ENCODE results near the gene SEMA3E.

The SEMA3E gene

DNA sequence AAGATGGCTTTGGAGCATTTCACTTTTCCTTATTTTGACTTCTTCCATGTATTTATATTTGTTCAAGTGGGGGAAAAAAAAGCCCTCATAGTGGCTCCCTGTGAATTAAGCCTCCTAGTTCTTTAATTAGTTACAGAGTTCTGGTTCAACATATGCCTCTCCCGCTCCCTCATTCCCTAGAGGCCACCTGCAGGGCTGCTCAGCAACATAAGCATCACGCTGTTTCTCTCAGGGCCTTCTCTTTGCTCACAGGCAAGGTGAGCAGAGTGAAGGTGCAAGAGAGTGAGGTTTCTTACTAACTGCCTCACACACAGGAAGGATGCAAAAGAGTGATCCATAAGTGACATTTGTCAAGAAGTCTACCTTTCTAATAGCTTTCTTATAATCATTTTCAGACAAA lies 196.7 kb downstream of the SEMA3E start:
- H3F3A ChIP-seq (ENCODE audit: insufficient read depth, low read length) = no peaks in the 10 kb centered on the region
- no peaks in the 10 kb centered on the region for H4K20me1 ChIP-seq (ENCODE audit: insufficient read depth, low read length)
- H3K27me3 ChIP-seq (ENCODE audit: insufficient read depth, low read length) = no peaks in the 10 kb centered on the region
- no peaks in the 10 kb centered on the region for H3K9me2 ChIP-seq (ENCODE audit: low read depth, low read length)
- no peak overlapping the region for H2AFZ ChIP-seq (ENCODE audit: low read length)
- H3K4me1 ChIP-seq (ENCODE audit: insufficient read depth, low read length, severe bottlenecking) = no peaks in the 10 kb centered on the region
- H3K4me2 ChIP-seq (ENCODE audit: low read length) = no peak overlapping the region
- H3K36me3 ChIP-seq (ENCODE audit: insufficient read depth, low read length) = no peaks in the 10 kb centered on the region
- TF ChIP-seq, protein P1, sequence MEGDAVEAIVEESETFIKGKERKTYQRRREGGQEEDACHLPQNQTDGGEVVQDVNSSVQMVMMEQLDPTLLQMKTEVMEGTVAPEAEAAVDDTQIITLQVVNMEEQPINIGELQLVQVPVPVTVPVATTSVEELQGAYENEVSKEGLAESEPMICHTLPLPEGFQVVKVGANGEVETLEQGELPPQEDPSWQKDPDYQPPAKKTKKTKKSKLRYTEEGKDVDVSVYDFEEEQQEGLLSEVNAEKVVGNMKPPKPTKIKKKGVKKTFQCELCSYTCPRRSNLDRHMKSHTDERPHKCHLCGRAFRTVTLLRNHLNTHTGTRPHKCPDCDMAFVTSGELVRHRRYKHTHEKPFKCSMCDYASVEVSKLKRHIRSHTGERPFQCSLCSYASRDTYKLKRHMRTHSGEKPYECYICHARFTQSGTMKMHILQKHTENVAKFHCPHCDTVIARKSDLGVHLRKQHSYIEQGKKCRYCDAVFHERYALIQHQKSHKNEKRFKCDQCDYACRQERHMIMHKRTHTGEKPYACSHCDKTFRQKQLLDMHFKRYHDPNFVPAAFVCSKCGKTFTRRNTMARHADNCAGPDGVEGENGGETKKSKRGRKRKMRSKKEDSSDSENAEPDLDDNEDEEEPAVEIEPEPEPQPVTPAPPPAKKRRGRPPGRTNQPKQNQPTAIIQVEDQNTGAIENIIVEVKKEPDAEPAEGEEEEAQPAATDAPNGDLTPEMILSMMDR (IDR thresholded peaks at IDR 0.05; ENCODE audit: low read length) = no peak
- no peak for TF ChIP-seq EZH2 (IDR thresholded peaks at IDR 0.05; ENCODE audit: borderline replicate concordance, low read length)
- no peaks in the 10 kb centered on the region for H3K79me2 ChIP-seq (ENCODE audit: insufficient read depth, low read length)
- no peak overlapping the region for H3K27ac ChIP-seq (ENCODE audit: low read depth, low read length, poor library complexity, severe bottlenecking)
- H3K4me3 ChIP-seq (ENCODE audit: low read depth, low read length, poor library complexity, severe bottlenecking) = no peak overlapping the region
- H3K9ac ChIP-seq (ENCODE audit: low read length) = no peak overlapping the region
- H3K9me3 ChIP-seq (ENCODE audit: low read length) = no peaks in the 10 kb centered on the region

DNA sequence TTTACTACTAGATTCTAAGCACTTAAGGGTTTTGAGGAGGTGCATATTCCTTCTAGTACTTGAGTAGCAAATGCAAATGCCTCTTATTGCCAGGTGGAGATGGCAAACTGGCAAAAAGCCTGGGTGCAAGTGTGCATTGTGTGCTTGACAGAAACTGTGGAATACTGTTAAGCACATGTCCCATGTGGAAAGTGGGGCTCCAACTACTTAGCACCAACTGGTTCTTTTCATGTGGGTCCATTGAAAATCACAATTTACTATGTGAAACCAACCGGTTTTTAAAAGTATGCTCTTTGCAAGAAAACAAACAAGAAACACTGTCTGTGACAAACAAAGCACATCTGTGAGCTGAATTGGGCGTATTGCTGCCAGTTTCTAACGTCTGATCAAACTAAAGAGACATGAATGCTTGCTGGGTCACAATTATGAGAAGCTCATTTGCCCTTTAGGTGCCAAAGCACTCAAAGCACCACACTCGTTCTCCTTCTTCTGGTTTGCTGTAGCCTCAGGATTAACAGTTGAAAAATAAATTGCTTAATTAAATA lies 197.4 kb downstream of the SEMA3E start:
- H3K9ac ChIP-seq (ENCODE audit: low read length) = no peak overlapping the region
- H2AFZ ChIP-seq (ENCODE audit: low read length) = no peak overlapping the region
- no peaks in the 10 kb centered on the region for H3K36me3 ChIP-seq (ENCODE audit: insufficient read depth, low read length)
- H3K4me1 ChIP-seq (ENCODE audit: insufficient read depth, low read length, severe bottlenecking) = no peaks in the 10 kb centered on the region
- H3K9me2 ChIP-seq (ENCODE audit: low read depth, low read length) = no peaks in the 10 kb centered on the region
- H4K20me1 ChIP-seq (ENCODE audit: insufficient read depth, low read length) = no peaks in the 10 kb centered on the region
- H3K4me3 ChIP-seq (ENCODE audit: low read depth, low read length, poor library complexity, severe bottlenecking) = no peak overlapping the region
- H3K9me3 ChIP-seq (ENCODE audit: low read length) = no peaks in the 10 kb centered on the region
- H3K79me2 ChIP-seq (ENCODE audit: insufficient read depth, low read length) = no peaks in the 10 kb centered on the region
- no peak overlapping the region for H3K27ac ChIP-seq (ENCODE audit: low read depth, low read length, poor library complexity, severe bottlenecking)
- no peaks in the 10 kb centered on the region for H3F3A ChIP-seq (ENCODE audit: insufficient read depth, low read length)
- H3K27me3 ChIP-seq (ENCODE audit: insufficient read depth, low read length) = no peaks in the 10 kb centered on the region
- H3K4me2 ChIP-seq (ENCODE audit: low read length) = no peak overlapping the region
- no peak for TF ChIP-seq EZH2 (IDR thresholded peaks at IDR 0.05; ENCODE audit: borderline replicate concordance, low read length)
- TF ChIP-seq, protein P1 (IDR thresholded peaks at IDR 0.05; ENCODE audit: low read length) = no peak

DNA sequence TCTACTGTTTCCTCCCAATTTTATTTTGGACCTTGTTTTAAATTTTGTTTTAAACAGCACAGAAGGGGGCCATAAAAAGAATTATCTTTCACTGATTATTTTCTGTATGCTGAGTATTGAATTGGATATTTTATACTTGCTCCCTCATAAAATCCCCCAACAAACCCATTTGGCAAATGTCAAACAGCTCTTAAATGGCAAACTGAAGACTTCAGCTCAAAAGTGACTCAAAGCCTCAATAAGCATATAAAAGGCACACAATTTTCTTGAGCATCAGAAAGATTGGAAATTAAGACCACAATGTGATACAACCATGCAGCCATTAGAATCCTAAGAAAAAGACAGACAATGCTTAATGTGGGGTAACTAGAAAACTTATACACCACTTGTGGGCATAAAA lies 199.2 kb downstream of the SEMA3E start:
- H3K9ac ChIP-seq (ENCODE audit: low read length) = no peak overlapping the region
- H3K79me2 ChIP-seq (ENCODE audit: insufficient read depth, low read length) = no peaks in the 10 kb centered on the region
- no peaks in the 10 kb centered on the region for H4K20me1 ChIP-seq (ENCODE audit: insufficient read depth, low read length)
- no peak overlapping the region for H3K4me2 ChIP-seq (ENCODE audit: low read length)
- H3K4me1 ChIP-seq (ENCODE audit: insufficient read depth, low read length, severe bottlenecking) = no peaks in the 10 kb centered on the region
- no peak overlapping the region for H3K27ac ChIP-seq (ENCODE audit: low read depth, low read length, poor library complexity, severe bottlenecking)
- no peak overlapping the region for H3K4me3 ChIP-seq (ENCODE audit: low read depth, low read length, poor library complexity, severe bottlenecking)
- H3F3A ChIP-seq (ENCODE audit: insufficient read depth, low read length) = no peaks in the 10 kb centered on the region
- TF ChIP-seq, protein P1 (IDR thresholded peaks at IDR 0.05; ENCODE audit: low read length) = no peak
- TF ChIP-seq EZH2 (IDR thresholded peaks at IDR 0.05; ENCODE audit: borderline replicate concordance, low read length) = no peak
- H3K36me3 ChIP-seq (ENCODE audit: insufficient read depth, low read length) = no peaks in the 10 kb centered on the region
- no peaks in the 10 kb centered on the region for H3K9me2 ChIP-seq (ENCODE audit: low read depth, low read length)
- no peaks in the 10 kb centered on the region for H3K9me3 ChIP-seq (ENCODE audit: low read length)
- H3K27me3 ChIP-seq (ENCODE audit: insufficient read depth, low read length) = no peaks in the 10 kb centered on the region
- H2AFZ ChIP-seq (ENCODE audit: low read length) = no peak overlapping the region

Measured in OCI-LY1 (cell line).